ENCODE data around the gene NBL1. TPM values are rescaled to one million over a fixed set of nuclear protein-coding genes. Genes with fewer than 3 reads are reported as not detected.

NBL1 gene
- total and polyA plus RNA-seq, 2 experiments from 2014 or later: 6.1 to 10.6 TPM

GRCh38 chr1:19596065-19596713 is 47.9 kb upstream of the NBL1 start (continued):
- TF ChIP-seq ZNF462 (CRISPR knock-in tag; IDR thresholded peaks at IDR 0.05) (no peak), CTCF (conservative IDR thresholded peaks at IDR 0.05; ENCODE audit: low read depth in 2 of 2) (no peak), JUNB (IDR thresholded peaks at IDR 0.05; ENCODE audit: unreplicated experiment) (no peak), NANOG (IDR thresholded peaks at IDR 0.05; ENCODE audit: borderline replicate concordance) (no peak), POLR2AphosphoS5 (IDR thresholded peaks at IDR 0.05; ENCODE audit: low read depth) (no peak), CREB1 (CRISPR knock-in tag; IDR thresholded peaks at IDR 0.05; ENCODE audit: low read depth) (no peak), EZH2phosphoT487 (IDR thresholded peaks at IDR 0.05; ENCODE audit: unreplicated experiment) (no peak), ZNF114 (CRISPR knock-in tag; IDR thresholded peaks at IDR 0.05) (no peak)

Measured in GM23338 (cell line).